Chondrocyte (in vitro differentiated cells): Measurements from ENCODE around the gene TTC38. TPM values are rescaled to one million over a fixed set of nuclear protein-coding genes. Genes with fewer than 3 reads are reported as not detected.

Experiments used
- DNase-seq: peaks from one replicate; pipeline ENCODE4 v3.0.0; 2021; ENCODE audit warnings: mixed read lengths, low spot score
- H3K27ac Mint-ChIP-seq: one replicate; pipeline ENCODE4 v1.8.0; 2021; ENCODE audit warnings: mild to moderate bottlenecking, moderate library complexity, mixed read lengths; ENCODE audit not compliant: unreplicated experiment
- H3K27me3 Mint-ChIP-seq: 2 replicates; pipeline ENCODE4 v1.8.0; 2021; ENCODE audit warnings: low read depth, mixed read lengths
- H3K36me3 Mint-ChIP-seq: 2 replicates; pipeline ENCODE4 v1.8.0; 2021; ENCODE audit warnings: low read depth, mixed read lengths
- H3K4me1 Mint-ChIP-seq: 2 replicates; pipeline ENCODE4 v1.8.0; 2021; ENCODE audit warnings: low read depth, mild to moderate bottlenecking, mixed read lengths
- H3K4me3 Mint-ChIP-seq: one replicate; pipeline ENCODE4 v1.8.0; 2021; ENCODE audit warnings: mild to moderate bottlenecking, moderate library complexity, mixed read lengths; ENCODE audit not compliant: unreplicated experiment
- H3K9me3 Mint-ChIP-seq: 2 replicates; pipeline ENCODE4 v1.8.0; 2021; ENCODE audit warnings: low read depth, mixed read lengths
- CTCF ChIP-seq: fragments of 200-600 bp; sonication (generic); IDR thresholded peaks from 2 replicates; pipeline ENCODE4 v1.5.0; 2021; ENCODE audit warnings: antibody characterized with exemption, mild to moderate bottlenecking, moderate library complexity
- total RNA-seq: library from RNA; stranded (reverse); gene quantifications from 3 replicates; pipeline ENCODE4 v1.2.1, GENCODE V29; 2021

TTC38 gene
- total RNA-seq, 1 donor from 2014 or later: 13.8 TPM

GRCh38 chr22:46276563-46276962, 8.8 kb downstream of the TTC38 start:
- peaks cover 25% of the 10 kb centered on the region for H3K36me3 Mint-ChIP-seq
- no peaks in the 10 kb centered on the region for H3K9me3 Mint-ChIP-seq
- no peak for TF ChIP-seq CTCF
- no peak for DNase-seq
- H3K27ac Mint-ChIP-seq: no peak overlapping the region
- no peaks in the 10 kb centered on the region for H3K4me1 Mint-ChIP-seq
- H3K27me3 Mint-ChIP-seq: no peaks in the 10 kb centered on the region
- H3K4me3 Mint-ChIP-seq: no peak overlapping the region

DNA sequence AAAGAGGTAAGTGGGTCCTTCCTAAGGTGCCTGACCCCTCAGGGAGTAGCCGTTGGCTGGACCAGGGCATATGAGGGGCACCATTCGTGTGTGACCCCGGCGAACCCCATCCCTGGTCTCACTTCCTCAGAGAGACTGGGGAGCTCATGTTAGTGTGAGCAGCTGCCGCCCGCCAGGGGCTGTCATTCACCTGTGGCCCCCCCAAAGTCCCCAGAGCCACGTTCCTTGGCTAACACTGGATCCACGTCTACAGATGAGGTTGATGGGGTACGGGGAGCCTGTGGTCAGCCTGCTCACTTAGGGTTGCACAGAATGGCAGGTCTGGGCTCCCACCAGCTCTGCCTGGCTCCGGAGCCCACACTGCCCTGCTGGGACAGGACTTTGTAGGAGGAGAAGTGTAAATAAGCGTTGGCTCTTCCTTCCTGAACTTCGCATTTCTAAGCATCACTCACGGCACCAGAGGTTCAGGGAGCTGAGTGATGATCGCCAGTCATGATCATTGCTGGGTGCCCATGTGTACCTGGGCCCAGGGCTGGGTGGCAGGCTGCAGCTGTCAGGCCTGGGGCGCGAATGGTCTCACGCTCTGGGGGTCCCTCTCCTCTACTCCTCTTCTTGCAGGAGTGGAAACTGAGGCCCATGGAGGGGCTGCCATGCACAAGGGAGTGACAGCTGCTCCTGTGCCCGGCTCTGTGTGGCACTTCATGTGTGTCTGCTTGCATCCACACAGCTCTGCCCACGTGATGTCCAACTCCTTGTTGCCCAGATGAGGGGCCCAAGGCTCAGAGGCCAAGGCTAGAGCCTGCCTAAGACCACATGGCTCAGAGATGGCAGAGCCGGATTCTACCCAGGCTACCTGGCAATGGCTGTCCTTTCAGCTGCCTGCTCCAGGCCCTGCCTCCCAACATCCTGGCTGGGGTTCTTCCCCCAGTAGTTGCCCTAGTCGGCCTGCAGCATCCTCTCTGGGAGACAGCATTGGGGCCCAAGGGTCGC, 11.1 kb downstream of the TTC38 start:
- H3K36me3 Mint-ChIP-seq: peaks cover 29% of the 10 kb centered on the region

GRCh38 chr22:46280063-46280817, 12.4 kb downstream of the TTC38 start:
- H3K27ac Mint-ChIP-seq: no peak overlapping the region
- no peak for DNase-seq
- peaks cover 37% of the 10 kb centered on the region for H3K36me3 Mint-ChIP-seq
- no peaks in the 10 kb centered on the region for H3K9me3 Mint-ChIP-seq
- no peaks in the 10 kb centered on the region for H3K27me3 Mint-ChIP-seq
- no peaks in the 10 kb centered on the region for H3K4me1 Mint-ChIP-seq
- H3K4me3 Mint-ChIP-seq: no peak overlapping the region
- TF ChIP-seq CTCF: no peak

More for the DNA sequence above, 11.1 kb downstream of the TTC38 start:
- no peak for DNase-seq
- H3K4me1 Mint-ChIP-seq: no peaks in the 10 kb centered on the region
- no peaks in the 10 kb centered on the region for H3K9me3 Mint-ChIP-seq
- no peaks in the 10 kb centered on the region for H3K27me3 Mint-ChIP-seq
- H3K27ac Mint-ChIP-seq: no peak overlapping the region
- H3K4me3 Mint-ChIP-seq: no peak overlapping the region
- no peak for TF ChIP-seq CTCF

DNA sequence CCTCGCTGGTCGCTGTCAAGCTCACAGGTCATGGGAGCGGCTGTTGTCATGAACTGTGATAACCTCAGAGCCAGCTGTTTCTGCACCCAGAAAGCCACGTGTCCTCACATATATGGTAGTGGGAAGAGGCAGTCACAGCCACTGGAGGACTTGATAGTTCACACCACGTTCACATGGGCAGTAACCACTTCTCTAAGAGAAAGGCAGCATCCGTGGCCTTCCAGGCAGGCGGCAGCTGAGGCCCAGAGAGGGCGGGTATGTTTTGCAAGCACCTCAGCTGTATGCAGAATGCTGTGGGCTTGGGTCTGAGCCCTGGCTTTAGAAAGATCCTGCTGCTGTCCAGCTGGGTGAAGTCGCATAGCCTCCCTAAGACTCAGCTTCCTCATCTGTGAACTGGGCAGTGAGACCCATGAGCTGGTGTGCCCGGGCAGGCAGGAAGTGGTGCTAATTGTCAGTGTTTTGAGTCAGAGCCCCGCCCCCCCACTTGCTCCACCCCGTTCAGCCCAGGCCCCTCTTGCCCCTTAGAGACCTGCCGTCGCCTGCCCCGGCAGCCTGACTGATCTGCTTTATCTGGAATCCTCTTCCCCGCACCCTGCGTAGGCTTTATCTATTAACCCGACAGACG, 13.3 kb downstream of the TTC38 start:
- Mint-ChIP-seq H3K27ac (no peak overlapping the region), H3K4me1 (no peaks in the 10 kb centered on the region), H3K9me3 (no peaks in the 10 kb centered on the region), H3K27me3 (no peaks in the 10 kb centered on the region), H3K36me3 (peaks cover 36% of the 10 kb centered on the region), H3K4me3 (no peak overlapping the region)
- TF ChIP-seq CTCF: no peak
- DNase-seq: no peak
